HCT116 (cell line): ENCODE data around the gene MPP1. TPM values are rescaled to one million over a fixed set of nuclear protein-coding genes. Genes with fewer than 3 reads are reported as not detected.

ENCODE experiments used
- ATAC-seq: fragments of 200-7000 bp; cut with Tn5 transposase; 2 replicates; pipeline ENCODE4 v1.9.1; 2020; ENCODE audit warnings: mild to moderate bottlenecking, moderate library complexity
- BruUV-seq: library from RNA; stranded (reverse); fragments of 400-500 nt; replicated peaks from 2 replicates; lab custom pipeline; 2021; lab: Mats Ljungman, UMichigan
- CTCF ChIA-PET: fragments of 300-600 bp; sonication (Branson Sonifier 250); formaldehyde crosslinking; loops from one replicate; lab custom pipeline; 2021; ENCODE audit warnings: antibody characterized with exemption; lab: Charles Lee
- POLR2A ChIA-PET: fragments of 300-600, 350-600 bp; sonication (Branson Sonifier 250); formaldehyde crosslinking; loops from one replicate; lab custom pipeline; 2021; ENCODE audit warnings: antibody characterized with exemption; lab: Charles Lee
- RAD21 ChIA-PET, 2 experiments: fragments of 300-600 bp; sonication (Branson Sonifier 250); formaldehyde crosslinking; loops; one replicate each; lab custom pipeline; 2023; ENCODE audit warnings: low total read pairs in 2 of 2; ENCODE audit not compliant: uncharacterized antibody in 2 of 2, unreplicated experiment in 2 of 2, low non-redundant PET in 1 of 2; lab: Charles Lee
- DNase-seq: peaks from one replicate; pipeline ENCODE4 v3.0.0-alpha.2; 2010; ENCODE audit warnings: low read depth, low spot score
- H2AFZ ChIP-seq: fragments of 200-600 bp; shearing (Covaris generic), sonication (generic); 2 replicates; pipeline ENCODE4 v1.6.1; 2017; ENCODE audit warnings: low read depth, mixed run types, mixed read lengths, antibody characterized with exemption, low read length; ENCODE audit not compliant: poor library complexity, severe bottlenecking
- H3K27ac ChIP-seq: 2 replicates; pipeline ENCODE4 v1.5.1; 2012; ENCODE audit warnings: low read depth, low read length
- H3K27me3 ChIP-seq: fragments of 200-600 bp; sonication (generic); 2 replicates; pipeline ENCODE4 v1.6.1; 2016; ENCODE audit warnings: mixed run types, low read length, mixed read lengths; ENCODE audit not compliant: insufficient read depth
- H3K36me3 ChIP-seq, 2 experiments: fragments of 200-500 bp in 1 of 2; fragments of 200-600 bp in 1 of 2; sonication (Bioruptor generic) in 1 of 2; sonication (generic) in 1 of 2; 2 replicates each; pipeline versions ENCODE4 v1.5.1 to v1.6.1; 2014 to 2016; ENCODE audit warnings: low read length in 2 of 2, inconsistent platforms in 1 of 2, mixed read lengths in 1 of 2, mixed run types in 1 of 2; ENCODE audit not compliant: insufficient read depth in 2 of 2, control insufficient read depth in 1 of 2
- H3K4me1 ChIP-seq, 2 experiments: fragments of 200-600 bp in 1 of 2; sonication (generic) in 1 of 2; 2 replicates each; pipeline versions ENCODE4 v1.5.1 to v1.6.1; 2012 to 2017; ENCODE audit warnings: low read length in 2 of 2, inconsistent platforms in 1 of 2, mild to moderate bottlenecking in 1 of 2, mixed read lengths in 1 of 2, mixed run types in 1 of 2, moderate library complexity in 1 of 2; ENCODE audit not compliant: insufficient read depth in 2 of 2, control insufficient read depth in 1 of 2
- H3K4me2 ChIP-seq: fragments of 200-600 bp; sonication (generic); 2 replicates; pipeline ENCODE4 v1.6.1; 2017; ENCODE audit warnings: mixed run types, low read length, mixed read lengths
- H3K4me3 ChIP-seq, 2 experiments: fragments of 200-600 bp in 1 of 2; sonication (generic) in 1 of 2; replicated peaks in 1 of 2; 2 replicates each; pipeline ENCODE4 v1.5.1; 2011 to 2016; ENCODE audit warnings: low read length in 2 of 2, control low read depth in 1 of 2, low read depth in 1 of 2, mild to moderate bottlenecking in 1 of 2, mixed read lengths in 1 of 2, mixed run types in 1 of 2
- H3K79me2 ChIP-seq: fragments of 200-600 bp; sonication (generic); 2 replicates; pipeline ENCODE4 v1.6.1; 2017; ENCODE audit warnings: mild to moderate bottlenecking, mixed run types, low read length, moderate library complexity, mixed read lengths; ENCODE audit not compliant: insufficient read depth
- H3K9ac ChIP-seq: fragments of 200-600 bp; sonication (generic); 2 replicates; pipeline ENCODE4 v1.6.1; 2016; ENCODE audit warnings: low read length, mixed read lengths
- H3K9me2 ChIP-seq: fragments of 200-600 bp; sonication (generic), shearing (Covaris generic); 2 replicates; pipeline ENCODE4 v1.6.1; 2017; ENCODE audit warnings: mixed run types, mild to moderate bottlenecking, moderate library complexity; ENCODE audit not compliant: insufficient read depth
- H3K9me3 ChIP-seq, 2 experiments: fragments of 200-500 bp in 1 of 2; fragments of 200-600 bp in 1 of 2; sonication (Bioruptor generic) in 1 of 2; sonication (generic) in 1 of 2; 2 replicates each; pipeline ENCODE4 v1.6.1; 2014 to 2017; ENCODE audit warnings: low read length in 2 of 2, mixed read lengths in 2 of 2, inconsistent platforms in 1 of 2, low read depth in 1 of 2, mild to moderate bottlenecking in 1 of 2, mixed run types in 1 of 2, moderate library complexity in 1 of 2; ENCODE audit not compliant: control insufficient read depth in 1 of 2, insufficient read depth in 1 of 2
- H4K20me1 ChIP-seq: fragments of 200-600 bp; sonication (generic), shearing (Covaris generic); 2 replicates; pipeline ENCODE4 v1.6.1; 2017; ENCODE audit warnings: mixed run types, mild to moderate bottlenecking, moderate library complexity; ENCODE audit not compliant: insufficient read depth
- ATF3 ChIP-seq: IDR thresholded peaks from 2 replicates; pipeline ENCODE4 v1.6.1; 2012
- CTCF ChIP-seq, 3 experiments: fragments of 200-600 bp in 1 of 3; sonication (generic) in 1 of 3; IDR thresholded peaks in 2 of 3; conservative IDR thresholded peaks in 1 of 3; 2 replicates each; pipeline ENCODE4 v1.5.1; 2012 to 2017; ENCODE audit warnings: low read depth in 2 of 3, low read length in 2 of 3, antibody characterized with exemption in 1 of 3, borderline replicate concordance in 1 of 3, control low read depth in 1 of 3, mild to moderate bottlenecking in 1 of 3, mixed read lengths in 1 of 3, mixed run types in 1 of 3, moderate library complexity in 1 of 3; ENCODE audit not compliant: insufficient read depth in 1 of 3
- EGR1 ChIP-seq: IDR thresholded peaks from 2 replicates; pipeline ENCODE4 v1.6.1; 2012; ENCODE audit warnings: low read depth
- EZH2phosphoT487 ChIP-seq: fragments of 200-600 bp; IDR thresholded peaks from 2 replicates; pipeline ENCODE4 v1.6.1; 2018; ENCODE audit warnings: antibody characterized with exemption, borderline replicate concordance
- POLR2A ChIP-seq: IDR thresholded peaks from 2 replicates; pipeline ENCODE4 v1.7.0; 2011; ENCODE audit warnings: borderline replicate concordance; ENCODE audit not compliant: insufficient read depth, insufficient read length; ENCODE audit errors: extremely low read depth
- RAD21 ChIP-seq: IDR thresholded peaks from 2 replicates; pipeline ENCODE4 v1.6.1; 2012; ENCODE audit warnings: low read depth, mild to moderate bottlenecking
- REST ChIP-seq: IDR thresholded peaks from 2 replicates; pipeline ENCODE4 v1.6.1; 2012; ENCODE audit warnings: low read depth
- SP1 ChIP-seq: IDR thresholded peaks from 2 replicates; pipeline ENCODE4 v1.6.1; 2012; ENCODE audit warnings: low read depth
- SRF ChIP-seq: IDR thresholded peaks from 2 replicates; pipeline ENCODE4 v1.6.1; 2012; ENCODE audit warnings: low read depth
- YY1 ChIP-seq: IDR thresholded peaks from 2 replicates; pipeline ENCODE4 v1.6.1; 2011; ENCODE audit warnings: low read length, low read depth, moderate library complexity, mild to moderate bottlenecking; ENCODE audit not compliant: insufficient replicate concordance; ENCODE audit errors: extremely low read depth
- ZBTB33 ChIP-seq: IDR thresholded peaks from 2 replicates; pipeline ENCODE4 v1.6.1; 2011; ENCODE audit warnings: mild to moderate bottlenecking, low read length, moderate library complexity; ENCODE audit not compliant: insufficient replicate concordance; ENCODE audit errors: extremely low read depth
- intact Hi-C: fragments of 100-400 bp; cut with micrococcal nuclease; formaldehyde crosslinking; loops from 2 replicates; pipeline ENCODE4 v1.10.0; 2022
- total RNA-seq: library from RNA; stranded (reverse); gene quantifications from one replicate; pipeline ENCODE4 v1.2.1, GENCODE V29; 2021; ENCODE audit not compliant: unreplicated experiment

MPP1 gene
- total RNA-seq, 1 experiment from 2014 or later, result 13.1 TPM

GRCh38 chrX:154795016-154795415, 10.3 kb downstream of the MPP1 start:
- TF ChIP-seq EGR1 (no peak), REST (no peak), POLR2A (no peak), ZBTB33 (no peak), SRF (no peak), YY1 (no peak), SP1 (no peak), ATF3 (no peak), CTCF (IDR thresholded peaks at IDR 0.05 in 2 of 3, conservative IDR thresholded peaks at IDR 0.05 in 1 of 3; ENCODE audit: borderline replicate concordance in 1 of 3, insufficient read depth in 1 of 3, low read depth in 2 of 3, low read length in 2 of 3) (no peak), RAD21 (no peak), EZH2phosphoT487 (no peak)
- Histone ChIP-seq H3K27ac (no peak overlapping the region), H3K9ac (no peak overlapping the region), H3K4me2 (no peak overlapping the region), H4K20me1 (no peaks in the 10 kb centered on the region), H2AFZ (no peak overlapping the region), H3K4me3 (no peak overlapping the region), H3K79me2 (no peaks in the 10 kb centered on the region), H3K9me3 (no peaks in the 10 kb centered on the region), H3K9me2 (no peaks in the 10 kb centered on the region), H3K36me3 (no peaks in the 10 kb centered on the region), H3K27me3 (no peaks in the 10 kb centered on the region), H3K4me1 (peaks cover 27 to 38% of the 10 kb centered on the region in 2 experiments)
- no peak for DNase-seq
- intact Hi-C loops, result no loop called here
- POLR2A ChIA-PET, result no interaction called here
- no peak for ATAC-seq
- CTCF ChIA-PET, result no interaction called here
- RAD21 ChIA-PET, result no interaction called here
- BruUV-seq, result no TSS peak
